Neuronal stem cell (in vitro differentiated cells): ENCODE results near the gene BMPER.

Source experiments
- DNase-seq: peaks from one replicate; pipeline ENCODE4 v3.0.0-alpha.2; 2013; ENCODE audit warnings: low spot score
- H2AFZ ChIP-seq: one replicate; pipeline ENCODE4 v1.6.1; 2013; ENCODE audit warnings: mild to moderate bottlenecking, low read length, inconsistent platforms
- H2AK5ac ChIP-seq: 2 replicates; pipeline ENCODE4 v1.6.1; 2013; ENCODE audit warnings: low read depth, mild to moderate bottlenecking, inconsistent platforms, low read length, moderate library complexity, mixed read lengths
- H2BK120ac ChIP-seq: 2 replicates; pipeline ENCODE4 v1.6.1; 2013; ENCODE audit warnings: low read depth, mild to moderate bottlenecking, inconsistent platforms, low read length, moderate library complexity, mixed read lengths
- H2BK12ac ChIP-seq: one replicate; pipeline ENCODE4 v1.6.1; 2013; ENCODE audit warnings: low read length, inconsistent platforms
- H2BK15ac ChIP-seq: 2 replicates; pipeline ENCODE4 v1.6.1; 2013; ENCODE audit warnings: mild to moderate bottlenecking, low read length, inconsistent platforms, mixed read lengths
- H2BK5ac ChIP-seq: one replicate; pipeline ENCODE4 v1.6.1; 2013; ENCODE audit warnings: inconsistent platforms, mild to moderate bottlenecking, low read length, moderate library complexity
- H3K14ac ChIP-seq: one replicate; pipeline ENCODE4 v1.6.1; 2013; ENCODE audit warnings: low read length, inconsistent platforms
- H3K18ac ChIP-seq: 2 replicates; pipeline ENCODE4 v1.6.1; 2013; ENCODE audit warnings: low read length, inconsistent platforms
- H3K23ac ChIP-seq: 2 replicates; pipeline ENCODE4 v1.6.1; 2013; ENCODE audit warnings: low read depth, mild to moderate bottlenecking, mixed read lengths, low read length, inconsistent platforms; ENCODE audit not compliant: poor library complexity
- H3K27ac ChIP-seq: replicated peaks from 3 replicates; pipeline ENCODE4 v1.5.1; 2013; ENCODE audit warnings: low read length, inconsistent platforms
- H3K27me3 ChIP-seq, 3 experiments: 2 replicates each; pipeline ENCODE4 v1.6.1; 2013; ENCODE audit warnings: low read length in 3 of 3, mild to moderate bottlenecking in 2 of 3, inconsistent platforms in 1 of 3, low read depth in 1 of 3, mixed read lengths in 1 of 3, moderate library complexity in 1 of 3; ENCODE audit not compliant: control insufficient read depth in 3 of 3, insufficient read depth in 3 of 3
- H3K36me3 ChIP-seq, 2 donors: replicated peaks in 1 of 2; 2 replicates each; pipeline ENCODE4 v1.6.1; 2013; ENCODE audit warnings: low read length in 2 of 2; ENCODE audit not compliant: control insufficient read depth in 2 of 2, insufficient read depth in 2 of 2
- H3K4ac ChIP-seq: 2 replicates; pipeline ENCODE4 v1.6.1; 2013; ENCODE audit warnings: inconsistent platforms, mild to moderate bottlenecking, low read length, moderate library complexity
- H3K4me1 ChIP-seq, 2 donors: 1 replicate in 1 of 2; 2 replicates in 1 of 2; pipeline ENCODE4 v1.6.1; 2013; ENCODE audit warnings: low read length in 2 of 2, low read depth in 1 of 2; ENCODE audit not compliant: control insufficient read depth in 2 of 2, insufficient read depth in 1 of 2
- H3K4me2 ChIP-seq: one replicate; pipeline ENCODE4 v1.6.1; 2013; ENCODE audit warnings: mild to moderate bottlenecking, low read length, inconsistent platforms; ENCODE audit not compliant: insufficient read depth, poor library complexity, severe bottlenecking
- H3K4me3 ChIP-seq, 2 donors: 2 replicates each; pipeline ENCODE4 v1.5.1; 2013; ENCODE audit warnings: low read length in 2 of 2, mild to moderate bottlenecking in 2 of 2, inconsistent platforms in 1 of 2, moderate library complexity in 1 of 2
- H3K79me1 ChIP-seq: one replicate; pipeline ENCODE4 v1.6.1; 2013; ENCODE audit warnings: low read depth, mild to moderate bottlenecking, inconsistent platforms, low read length, moderate library complexity
- H3K9ac ChIP-seq: one replicate; pipeline ENCODE4 v1.6.1; 2013; ENCODE audit warnings: mild to moderate bottlenecking, low read depth, low read length, inconsistent platforms; ENCODE audit not compliant: poor library complexity
- H3K9me3 ChIP-seq, 2 donors: replicated peaks in 1 of 2; 2 replicates each; pipeline versions ENCODE3 to v1.6.1; 2013; ENCODE audit warnings: low read length in 2 of 2, mild to moderate bottlenecking in 2 of 2, inconsistent platforms in 1 of 2, low read depth in 1 of 2, mixed read lengths in 1 of 2, moderate library complexity in 1 of 2; ENCODE audit not compliant: control insufficient read depth in 2 of 2, insufficient read depth in 1 of 2
- H4K8ac ChIP-seq: one replicate; pipeline ENCODE4 v1.6.1; 2013; ENCODE audit warnings: low read depth, mild to moderate bottlenecking, inconsistent platforms, low read length, moderate library complexity
- H4K91ac ChIP-seq: one replicate; pipeline ENCODE4 v1.6.1; 2013; ENCODE audit warnings: low read length, low read depth, mild to moderate bottlenecking, inconsistent platforms; ENCODE audit not compliant: poor library complexity
- WGBS, 2 donors: extraction: QIAGEN DNeasy Blood & Tissue Kit; methylation state at CpG; one replicate each; pipeline ENCODE4 v1.1.7; 2013; ENCODE audit warnings: missing lambda C conversion rate in 2 of 2, mixed read lengths in 1 of 2; ENCODE audit not compliant: insufficient read length in 2 of 2, insufficient replicate concordance in 1 of 2; ENCODE audit errors: extremely low coverage in 2 of 2; 5-methylcytosine and 5-hydroxymethylcytosine counted together

Gene BMPER

DNA sequence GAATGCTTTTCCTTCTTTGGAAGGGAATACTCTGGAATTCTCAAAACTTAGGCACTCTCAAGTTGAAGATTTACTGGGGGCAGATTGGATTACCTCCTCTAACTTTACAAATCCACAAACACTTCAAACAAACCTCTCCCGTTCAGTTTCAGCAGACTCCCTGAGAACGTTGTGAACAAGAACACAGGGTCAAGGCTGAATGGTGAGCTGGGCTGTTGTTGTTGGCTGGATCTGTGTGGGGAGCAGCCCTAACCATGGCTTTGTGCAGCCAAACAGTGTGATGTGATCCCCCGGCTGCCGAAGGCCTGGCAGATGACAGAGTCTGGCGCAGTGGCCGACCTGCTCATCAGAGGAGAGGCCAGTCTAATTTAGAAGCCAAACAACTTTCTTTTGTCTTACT is 93.1 kb downstream of the BMPER start:
- no peak overlapping the region for H3K23ac ChIP-seq
- H4K8ac ChIP-seq = peak overlapping the region; percentile 29
- H2BK12ac ChIP-seq = no peak overlapping the region
- no peak for DNase-seq
- no peak overlapping the region for H2BK5ac ChIP-seq
- H3K27ac ChIP-seq = no peak overlapping the region
- WGBS, 2 donors = no CpG with 5 or more reads among the region's 6 CpGs
- H4K91ac ChIP-seq = no peak overlapping the region
- H3K14ac ChIP-seq = no peak overlapping the region
- H3K18ac ChIP-seq = no peak overlapping the region
- H3K4me3 ChIP-seq = no peak overlapping the region
- no peaks in the 10 kb centered on the region for H3K9me3 ChIP-seq
- H3K27me3 ChIP-seq = no peaks in the 10 kb centered on the region
- no peak overlapping the region for H2AFZ ChIP-seq
- no peaks in the 10 kb centered on the region for H3K36me3 ChIP-seq
- H3K79me1 ChIP-seq = no peaks in the 10 kb centered on the region
- no peak overlapping the region for H2BK15ac ChIP-seq
- no peak overlapping the region for H3K9ac ChIP-seq
- H2AK5ac ChIP-seq = no peak overlapping the region
- H3K4me1 ChIP-seq = no peaks in the 10 kb centered on the region
- no peak overlapping the region for H2BK120ac ChIP-seq
- H3K4me2 ChIP-seq = no peak overlapping the region
- no peak overlapping the region for H3K4ac ChIP-seq

DNA sequence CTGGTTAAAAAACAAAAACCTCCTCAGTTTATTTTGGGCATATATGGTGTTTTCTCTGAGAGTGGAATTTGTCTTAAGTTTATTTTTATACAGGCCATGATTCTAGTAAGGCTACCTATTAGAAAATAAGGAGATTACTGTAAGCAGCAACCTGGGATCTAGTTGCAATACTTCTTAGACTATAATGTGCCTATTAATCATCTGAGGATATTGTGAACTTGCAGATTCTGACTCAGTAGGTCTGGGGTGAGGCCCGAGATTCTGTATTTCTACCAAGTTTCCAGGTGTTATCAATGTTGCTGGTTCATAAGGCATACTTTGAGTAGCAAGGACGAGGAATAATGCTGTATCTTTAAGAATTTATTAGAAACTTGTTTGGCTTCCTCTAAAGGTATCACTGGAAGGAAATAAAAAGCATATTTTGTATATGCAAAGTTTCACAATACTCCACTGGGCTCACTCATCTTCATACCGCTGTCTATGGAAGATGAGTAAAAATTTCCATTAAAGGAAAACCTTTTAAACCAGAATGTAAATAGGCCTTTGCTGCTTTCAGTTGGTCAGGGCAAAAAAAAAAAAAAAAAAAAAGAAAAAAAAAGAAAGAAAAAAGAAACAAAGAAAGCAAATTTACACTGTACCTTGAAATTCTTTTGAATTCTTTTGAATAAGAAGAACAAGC is 105.8 kb downstream of the BMPER start:
- no peaks in the 10 kb centered on the region for H3K36me3 ChIP-seq
- H3K23ac ChIP-seq = no peak overlapping the region
- H3K14ac ChIP-seq = no peak overlapping the region
- no peak overlapping the region for H2BK12ac ChIP-seq
- no peak for DNase-seq
- H3K4me2 ChIP-seq = no peak overlapping the region
- no peak overlapping the region for H2AFZ ChIP-seq
- H3K4me1 ChIP-seq = no peaks in the 10 kb centered on the region
- no peaks in the 10 kb centered on the region for H3K27me3 ChIP-seq
- no peak overlapping the region for H3K27ac ChIP-seq
- H2BK5ac ChIP-seq = no peak overlapping the region
- no peak overlapping the region for H4K8ac ChIP-seq
- no peaks in the 10 kb centered on the region for H3K79me1 ChIP-seq
- H4K91ac ChIP-seq = no peak overlapping the region
- H2AK5ac ChIP-seq = no peak overlapping the region
- no peaks in the 10 kb centered on the region for H3K9me3 ChIP-seq
- no CpG with 5 or more reads among the region's 3 CpGs for WGBS, 2 donors
- H3K18ac ChIP-seq = no peak overlapping the region
- H3K4me3 ChIP-seq = no peak overlapping the region
- H3K4ac ChIP-seq = no peak overlapping the region
- no peak overlapping the region for H3K9ac ChIP-seq
- no peak overlapping the region for H2BK15ac ChIP-seq
- no peak overlapping the region for H2BK120ac ChIP-seq

DNA sequence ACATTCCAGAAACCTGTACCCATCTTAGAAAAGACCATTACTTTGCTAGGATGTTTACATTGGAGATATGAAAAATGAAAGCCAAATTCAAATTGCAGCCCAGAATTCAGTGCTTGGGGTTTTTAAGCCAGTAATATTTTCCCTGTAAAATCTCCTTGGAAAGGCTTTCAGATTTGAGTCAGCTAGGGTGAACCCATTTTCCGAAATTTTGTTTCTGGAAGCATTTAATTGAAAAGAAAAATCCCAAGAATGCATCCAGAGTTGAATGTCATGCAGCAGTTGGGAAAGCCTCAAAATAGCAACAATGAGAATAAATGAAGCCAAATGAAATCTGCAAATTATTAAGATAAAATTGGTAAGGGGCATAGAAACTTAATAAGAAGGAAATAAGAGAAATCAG is 106.4 kb downstream of the BMPER start:
- H3K18ac ChIP-seq = no peak overlapping the region
- H4K8ac ChIP-seq = no peak overlapping the region
- no peak overlapping the region for H2BK120ac ChIP-seq
- DNase-seq = no peak
- no peak overlapping the region for H3K14ac ChIP-seq
- no peak overlapping the region for H4K91ac ChIP-seq
- H2AK5ac ChIP-seq = no peak overlapping the region
- no peak overlapping the region for H3K4me3 ChIP-seq
- no peaks in the 10 kb centered on the region for H3K36me3 ChIP-seq
- no CpG with 5 or more reads among the region's 1 CpG for WGBS, 2 donors
- no peak overlapping the region for H3K9ac ChIP-seq
- no peaks in the 10 kb centered on the region for H3K27me3 ChIP-seq
- no peak overlapping the region for H3K4me2 ChIP-seq
- H3K27ac ChIP-seq = no peak overlapping the region
- H3K9me3 ChIP-seq = no peaks in the 10 kb centered on the region
- H2BK5ac ChIP-seq = no peak overlapping the region
- H2BK15ac ChIP-seq = no peak overlapping the region
- H2AFZ ChIP-seq = no peak overlapping the region
- H2BK12ac ChIP-seq = no peak overlapping the region
- H3K79me1 ChIP-seq = no peaks in the 10 kb centered on the region
- H3K23ac ChIP-seq = no peak overlapping the region
- H3K4me1 ChIP-seq = no peaks in the 10 kb centered on the region
- no peak overlapping the region for H3K4ac ChIP-seq

DNA sequence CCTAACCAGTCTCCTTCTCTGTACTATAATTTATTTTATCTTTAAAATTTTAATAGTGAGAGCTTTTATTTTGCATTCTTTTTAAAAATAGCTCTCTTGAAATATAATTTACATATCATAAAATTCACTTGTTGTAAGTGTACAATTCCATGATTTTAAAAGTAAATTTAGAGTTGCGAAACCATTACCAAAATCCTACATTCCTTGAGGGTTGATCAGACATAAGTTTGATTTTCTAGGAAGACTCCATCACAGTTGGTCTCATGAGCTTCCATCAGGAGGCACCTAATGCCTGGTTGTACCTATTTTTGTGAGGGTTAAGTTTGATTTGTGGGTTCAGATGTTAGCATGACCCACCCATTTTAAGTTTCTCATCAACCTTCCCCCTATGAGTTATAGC is 108.1 kb downstream of the BMPER start:
- Histone ChIP-seq H4K91ac (no peak overlapping the region), H3K23ac (no peak overlapping the region), H3K9ac (no peak overlapping the region), H2BK120ac (no peak overlapping the region), H3K14ac (no peak overlapping the region), H3K9me3 (no peaks in the 10 kb centered on the region), H3K4me2 (no peak overlapping the region), H3K4ac (no peak overlapping the region), H2BK12ac (no peak overlapping the region), H3K79me1 (no peaks in the 10 kb centered on the region), H3K36me3 (no peaks in the 10 kb centered on the region), H3K4me1 (no peaks in the 10 kb centered on the region), H2BK15ac (no peak overlapping the region), H2BK5ac (no peak overlapping the region), H3K4me3 (no peak overlapping the region), H3K27ac (no peak overlapping the region), H2AFZ (no peak overlapping the region), H3K27me3 (no peaks in the 10 kb centered on the region), H3K18ac (no peak overlapping the region), H2AK5ac (no peak overlapping the region), H4K8ac (no peak overlapping the region)
- WGBS, 2 donors = no CpG with 5 or more reads among the region's 1 CpG
- no peak for DNase-seq
